ENCODE data around the gene RAPGEF5.

The RAPGEF5 gene

DNA sequence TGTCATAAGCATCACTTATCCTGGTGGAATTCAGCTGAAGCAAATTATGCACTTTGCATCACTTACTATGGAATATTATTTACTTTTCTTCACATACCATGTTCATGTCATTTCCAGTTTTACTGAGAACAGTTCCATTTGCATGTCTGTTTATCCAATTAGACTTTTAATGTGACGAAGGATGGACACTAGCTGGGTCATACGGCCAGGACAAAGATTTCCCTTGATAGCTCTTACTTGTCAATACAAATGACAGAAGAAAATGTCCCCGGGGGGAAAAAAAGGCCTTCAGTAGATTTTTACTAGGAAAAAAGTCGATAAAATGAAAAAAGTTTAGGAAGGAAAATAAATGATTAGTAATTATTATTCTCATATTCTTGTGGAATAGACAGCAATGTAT is 106.6 kb downstream of the RAPGEF5 start:
- Histone ChIP-seq H4K20me1 (ENCODE audit: insufficient read depth, low read length) (no peaks in the 10 kb centered on the region), H3K4me2 (ENCODE audit: low read depth, low read length) (no peak overlapping the region), H3K4me3 (ENCODE audit: low read length) (no peak overlapping the region), H3K27ac (ENCODE audit: low read length) (no peak overlapping the region), H3K9me3 (replicated peaks; ENCODE audit: insufficient read depth, low read length) (no peaks in the 10 kb centered on the region), H3K9me2 (replicated peaks; ENCODE audit: insufficient read depth, low read length) (no peaks in the 10 kb centered on the region), H3F3A (ENCODE audit: insufficient read depth, low read length) (no peaks in the 10 kb centered on the region), H3K36me3 (replicated peaks; ENCODE audit: insufficient read depth, low read length) (no peaks in the 10 kb centered on the region), H3K9ac (ENCODE audit: low read length) (no peak overlapping the region), H2AFZ (ENCODE audit: low read length) (no peak overlapping the region), H3K27me3 (replicated peaks; ENCODE audit: insufficient read depth, low read length) (no peaks in the 10 kb centered on the region), H3K79me2 (ENCODE audit: low read length) (0 out of 2 replicates have a peak, but pooled peaks cover 3% of the 10 kb centered on the region), H3K4me1 (ENCODE audit: low read length) (no peaks in the 10 kb centered on the region)
- DNase-seq = no peak
- TF ChIP-seq EZH2phosphoT487 (IDR thresholded peaks at IDR 0.05; ENCODE audit: low read length) = no peak
- TF ChIP-seq, protein P1, sequence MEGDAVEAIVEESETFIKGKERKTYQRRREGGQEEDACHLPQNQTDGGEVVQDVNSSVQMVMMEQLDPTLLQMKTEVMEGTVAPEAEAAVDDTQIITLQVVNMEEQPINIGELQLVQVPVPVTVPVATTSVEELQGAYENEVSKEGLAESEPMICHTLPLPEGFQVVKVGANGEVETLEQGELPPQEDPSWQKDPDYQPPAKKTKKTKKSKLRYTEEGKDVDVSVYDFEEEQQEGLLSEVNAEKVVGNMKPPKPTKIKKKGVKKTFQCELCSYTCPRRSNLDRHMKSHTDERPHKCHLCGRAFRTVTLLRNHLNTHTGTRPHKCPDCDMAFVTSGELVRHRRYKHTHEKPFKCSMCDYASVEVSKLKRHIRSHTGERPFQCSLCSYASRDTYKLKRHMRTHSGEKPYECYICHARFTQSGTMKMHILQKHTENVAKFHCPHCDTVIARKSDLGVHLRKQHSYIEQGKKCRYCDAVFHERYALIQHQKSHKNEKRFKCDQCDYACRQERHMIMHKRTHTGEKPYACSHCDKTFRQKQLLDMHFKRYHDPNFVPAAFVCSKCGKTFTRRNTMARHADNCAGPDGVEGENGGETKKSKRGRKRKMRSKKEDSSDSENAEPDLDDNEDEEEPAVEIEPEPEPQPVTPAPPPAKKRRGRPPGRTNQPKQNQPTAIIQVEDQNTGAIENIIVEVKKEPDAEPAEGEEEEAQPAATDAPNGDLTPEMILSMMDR (IDR thresholded peaks at IDR 0.05; ENCODE audit: low read length) = no peak
- TF ChIP-seq EZH2 (optimal IDR thresholded peaks at IDR 0.05; ENCODE audit: low read depth, low read length) = no peak

DNA sequence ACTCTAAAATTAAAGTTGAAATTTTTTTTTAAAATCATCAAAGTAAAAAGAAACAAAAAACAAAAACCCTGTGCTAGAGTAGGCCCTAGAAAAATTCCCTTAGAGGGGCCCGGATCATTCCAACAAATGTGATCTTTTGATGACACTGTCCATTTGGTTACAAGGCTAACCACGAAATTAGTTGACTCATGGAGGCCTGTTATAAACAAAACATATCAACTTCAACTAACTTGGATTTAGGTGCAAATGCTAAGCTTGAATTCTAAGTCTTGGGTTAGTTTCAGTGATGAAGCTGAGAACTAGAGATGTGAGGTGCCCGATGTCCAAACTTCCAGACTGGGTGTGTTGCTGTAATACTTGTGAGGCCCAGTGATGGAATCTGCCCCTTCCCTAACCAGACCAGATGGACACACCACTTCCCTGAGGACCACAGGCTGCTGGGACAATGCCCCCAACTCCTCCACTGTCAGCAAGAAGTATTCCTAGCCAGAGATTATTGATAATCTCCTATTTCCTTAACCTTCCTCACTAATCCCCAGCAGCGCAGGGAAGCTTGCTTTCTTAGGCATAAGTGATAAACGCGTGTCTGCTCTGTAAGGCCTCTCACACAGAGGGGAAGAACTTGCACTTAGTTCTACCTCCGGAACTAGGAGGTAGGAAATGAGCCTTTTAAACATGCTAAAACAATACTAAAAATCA is 108.7 kb downstream of the RAPGEF5 start:
- Histone ChIP-seq H3K4me1 (ENCODE audit: low read length) (no peaks in the 10 kb centered on the region), H3K9me2 (replicated peaks; ENCODE audit: insufficient read depth, low read length) (no peaks in the 10 kb centered on the region), H4K20me1 (ENCODE audit: insufficient read depth, low read length) (no peaks in the 10 kb centered on the region), H3F3A (ENCODE audit: insufficient read depth, low read length) (no peaks in the 10 kb centered on the region), H3K9ac (ENCODE audit: low read length) (no peak overlapping the region), H3K4me2 (ENCODE audit: low read depth, low read length) (no peak overlapping the region), H3K9me3 (replicated peaks; ENCODE audit: insufficient read depth, low read length) (no peaks in the 10 kb centered on the region), H2AFZ (ENCODE audit: low read length) (no peak overlapping the region), H3K79me2 (ENCODE audit: low read length) (no peaks in the 10 kb centered on the region), H3K4me3 (ENCODE audit: low read length) (no peak overlapping the region), H3K27me3 (replicated peaks; ENCODE audit: insufficient read depth, low read length) (no peaks in the 10 kb centered on the region), H3K36me3 (replicated peaks; ENCODE audit: insufficient read depth, low read length) (no peaks in the 10 kb centered on the region), H3K27ac (ENCODE audit: low read length) (no peak overlapping the region)
- DNase-seq = no peak
- no peak for TF ChIP-seq EZH2 (optimal IDR thresholded peaks at IDR 0.05; ENCODE audit: low read depth, low read length)
- TF ChIP-seq EZH2phosphoT487 (IDR thresholded peaks at IDR 0.05; ENCODE audit: low read length) = no peak
- TF ChIP-seq, protein P1 (IDR thresholded peaks at IDR 0.05; ENCODE audit: low read length) = no peak

DNA sequence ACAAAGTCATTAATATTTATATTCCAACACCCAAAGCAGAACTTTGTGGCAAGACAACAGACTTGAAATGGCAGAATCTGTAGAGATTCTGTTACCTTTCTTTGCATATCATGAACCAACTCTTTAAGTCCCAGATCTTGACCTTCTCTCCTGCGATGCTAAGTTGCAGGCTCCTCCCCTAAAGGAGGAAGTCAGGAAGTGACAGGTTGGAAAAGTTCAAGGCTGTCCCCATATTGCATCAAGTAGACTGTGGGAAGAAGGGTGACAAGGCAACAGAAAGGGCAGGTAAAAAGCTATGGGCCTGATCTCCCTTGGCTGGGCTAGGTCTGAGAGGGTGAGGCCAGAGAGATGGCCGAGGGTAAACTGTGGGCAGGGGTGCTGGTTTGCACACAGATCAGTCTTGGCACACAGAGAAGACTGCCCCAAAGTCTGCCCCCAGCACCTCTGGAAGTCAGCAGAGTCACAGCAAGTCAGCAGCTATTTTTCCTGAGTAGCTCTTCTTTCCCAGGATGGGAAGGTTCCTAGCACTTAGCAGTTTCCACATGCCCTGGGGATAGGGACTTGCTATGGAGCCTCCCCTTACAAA is 115.1 kb downstream of the RAPGEF5 start:
- Histone ChIP-seq H3K4me3 (ENCODE audit: low read length) (no peak overlapping the region), H3K9me2 (replicated peaks; ENCODE audit: insufficient read depth, low read length) (no peaks in the 10 kb centered on the region), H3F3A (ENCODE audit: insufficient read depth, low read length) (no peaks in the 10 kb centered on the region), H3K4me1 (ENCODE audit: low read length) (no peaks in the 10 kb centered on the region), H3K27ac (ENCODE audit: low read length) (no peak overlapping the region), H3K4me2 (ENCODE audit: low read depth, low read length) (no peak overlapping the region), H3K9ac (ENCODE audit: low read length) (no peak overlapping the region), H3K27me3 (replicated peaks; ENCODE audit: insufficient read depth, low read length) (no peaks in the 10 kb centered on the region), H3K79me2 (ENCODE audit: low read length) (no peaks in the 10 kb centered on the region), H4K20me1 (ENCODE audit: insufficient read depth, low read length) (no peaks in the 10 kb centered on the region), H2AFZ (ENCODE audit: low read length) (no peak overlapping the region), H3K36me3 (replicated peaks; ENCODE audit: insufficient read depth, low read length) (no peaks in the 10 kb centered on the region), H3K9me3 (replicated peaks; ENCODE audit: insufficient read depth, low read length) (no peaks in the 10 kb centered on the region)
- DNase-seq = no peak
- TF ChIP-seq EZH2phosphoT487 (IDR thresholded peaks at IDR 0.05; ENCODE audit: low read length) (no peak), EZH2 (optimal IDR thresholded peaks at IDR 0.05; ENCODE audit: low read depth, low read length) (no peak)
- TF ChIP-seq, protein P1 (IDR thresholded peaks at IDR 0.05; ENCODE audit: low read length) = no peak
